Measurements from ENCODE around the gene RNPS1. TPM values are rescaled to one million over a fixed set of nuclear protein-coding genes. Genes with fewer than 3 reads are reported as not detected.
"Not testable (repeated sequence)": the region's sequence is repeated elsewhere in the genome, so short reads cannot be mapped to it uniquely, and the experiment has no call there.

Gene RNPS1
- polyA plus RNA-seq, 1 of the 3 experiments (the other 2 are of a cell fraction): 277 TPM

GRCh38 chr16:2258530-2258929, 9.4 kb downstream of the RNPS1 start:
- Histone ChIP-seq H4K20me1 (ENCODE audit: insufficient read depth) (peaks cover 54% of the 10 kb centered on the region), H3K36me3 (replicated peaks in 1 of 2; ENCODE audit: control insufficient read depth in 1 of 2, insufficient read depth in 2 of 2, low read length in 1 of 2) (peaks cover 76 to 90% of the 10 kb centered on the region in 2 experiments), H3F3A (replicated peaks; ENCODE audit: insufficient read depth) (peaks cover 38% of the 10 kb centered on the region), H3K79me2 (ENCODE audit: insufficient read depth) (peaks cover 79% of the 10 kb centered on the region)
- H3K4me1 ChIP-seq (ENCODE audit: control insufficient read depth in 1 of 2, insufficient read depth in 2 of 2, low read depth in 1 of 2, low read length in 1 of 2); H3K9me3 ChIP-seq; H3K27ac ChIP-seq (ENCODE audit: low read depth in 2 of 2, low read length in 1 of 2); H3K4me3 ChIP-seq (ENCODE audit: low read depth in 2 of 2, low read length in 1 of 2); H3K9ac ChIP-seq; DNase-seq; H2AFZ ChIP-seq (ENCODE audit: low read depth); H3K27me3 ChIP-seq (ENCODE audit: insufficient read depth); POLR2A ChIA-PET; H3K4me2 ChIP-seq; H3K9me2 ChIP-seq: not testable (repeated sequence)
- WGBS (ENCODE audit: low lambda C conversion rate): 98% methylated on average over 7 of the region's 7 CpGs
- CTCF ChIA-PET: interaction anchor here (1.0 kb wide), 1 partner anchor 53 kb away, joined by 3 read pairs; no protein-coding TSS in a partner anchor

- Histone ChIP-seq H3K9me3 (no peaks in the 10 kb centered on the region), H3K36me3 (replicated peaks in 1 of 2; ENCODE audit: control insufficient read depth in 1 of 2, insufficient read depth in 2 of 2, low read length in 1 of 2) (peaks cover 72 to 83% of the 10 kb centered on the region in 2 experiments), H3K9me2 (no peaks in the 10 kb centered on the region), H3K27me3 (ENCODE audit: insufficient read depth) (no peaks in the 10 kb centered on the region), H2AFZ (ENCODE audit: low read depth) (no peak overlapping the region), H3K9ac (no peak overlapping the region), H3F3A (replicated peaks; ENCODE audit: insufficient read depth) (peaks cover 46% of the 10 kb centered on the region), H4K20me1 (ENCODE audit: insufficient read depth) (peaks cover 53% of the 10 kb centered on the region), H3K4me2 (no peak overlapping the region), H3K4me1 (ENCODE audit: control insufficient read depth in 1 of 2, insufficient read depth in 2 of 2, low read depth in 1 of 2, low read length in 1 of 2) (no peaks in the 10 kb centered on the region), H3K27ac (ENCODE audit: low read depth in 2 of 2, low read length in 1 of 2) (no peak overlapping the region), H3K79me2 (ENCODE audit: insufficient read depth) (peaks cover 71% of the 10 kb centered on the region), H3K4me3 (ENCODE audit: low read depth in 2 of 2, low read length in 1 of 2) (no peak overlapping the region)
- POLR2A ChIA-PET: no interaction called here
- TF ChIP-seq NFIC (IDR thresholded peaks at IDR 0.05; ENCODE audit: borderline replicate concordance): no peak
- TF ChIP-seq FOSL2 (IDR thresholded peaks at IDR 0.05; ENCODE audit: borderline replicate concordance, low read depth): no peak
- TF ChIP-seq RCOR1 (IDR thresholded peaks at IDR 0.05; ENCODE audit: low read length): no peak
- no peak for TF ChIP-seq CHD2 (IDR thresholded peaks at IDR 0.05; ENCODE audit: low read length, partially characterized antibody)
- no peak for TF ChIP-seq FOXM1 (IDR thresholded peaks at IDR 0.05; ENCODE audit: low read depth)
- no peak for TF ChIP-seq RXRA (IDR thresholded peaks at IDR 0.05; ENCODE audit: borderline replicate concordance, low read depth)
- no peak for TF ChIP-seq RFX5 (IDR thresholded peaks at IDR 0.05; ENCODE audit: low read length)
- CTCF ChIA-PET: interaction anchor here (1.8 to 2.0 kb wide), 2 partner anchors 53 to 63 kb away, joined by 4 to 9 read pairs; partner anchors contain the start of gene MLST8
- WGBS (ENCODE audit: low lambda C conversion rate): 90% methylated on average over 6 of the region's 6 CpGs
- no peak for DNase-seq
Measured at GRCh38 chr16:2257726-2258125, 10.2 kb downstream of the RNPS1 start.

- H3K36me3 ChIP-seq (replicated peaks in 1 of 2; ENCODE audit: control insufficient read depth in 1 of 2, insufficient read depth in 2 of 2, low read length in 1 of 2): peaks cover 61 to 84% of the 10 kb centered on the region in 2 experiments
- CTCF ChIA-PET: interaction anchor here (1.8 to 2.0 kb wide), 2 partner anchors 52 to 62 kb away, joined by 4 to 9 read pairs; partner anchors contain the start of gene MLST8
- WGBS (ENCODE audit: low lambda C conversion rate): 94% methylated on average over 12 of the region's 12 CpGs
Measured at GRCh38 chr16:2256531-2257140, 11.3 kb downstream of the RNPS1 start.

More at GRCh38 chr16:2256531-2257140, 11.3 kb downstream of the RNPS1 start:
- DNase-seq: no peak
- no peak overlapping the region for H3K4me3 ChIP-seq (ENCODE audit: low read depth in 2 of 2, low read length in 1 of 2)
- H3K79me2 ChIP-seq (ENCODE audit: insufficient read depth): peaks cover 60% of the 10 kb centered on the region
- peaks cover 5 to 7% of the 10 kb centered on the region in 2 experiments; a peak in 1 of 4 replicates for H3K4me1 ChIP-seq (ENCODE audit: control insufficient read depth in 1 of 2, insufficient read depth in 2 of 2, low read depth in 1 of 2, low read length in 1 of 2)
- H3K9ac ChIP-seq: no peak overlapping the region
- no peak overlapping the region for H2AFZ ChIP-seq (ENCODE audit: low read depth)
- TF ChIP-seq MEF2A (IDR thresholded peaks at IDR 0.05; ENCODE audit: borderline replicate concordance, low read depth): no peak
- TF ChIP-seq EP300 (IDR thresholded peaks at IDR 0.05; ENCODE audit: borderline replicate concordance in 1 of 2, low read depth in 1 of 2, low read length in 1 of 2): no peak
- no peak for TF ChIP-seq RXRA (IDR thresholded peaks at IDR 0.05; ENCODE audit: borderline replicate concordance, low read depth)
- no peak for TF ChIP-seq ELF1 (IDR thresholded peaks at IDR 0.05)
- no peak for TF ChIP-seq FOSL2 (IDR thresholded peaks at IDR 0.05; ENCODE audit: borderline replicate concordance, low read depth)
- TF ChIP-seq CTCF (IDR thresholded peaks at IDR 0.05): no peak
- TF ChIP-seq SIN3A (IDR thresholded peaks at IDR 0.05; ENCODE audit: borderline replicate concordance, low read depth, low read length): no peak
- no peak for TF ChIP-seq IRF3 (IDR thresholded peaks at IDR 0.05; ENCODE audit: low read depth, low read length)
- TF ChIP-seq GABPA (IDR thresholded peaks at IDR 0.05; ENCODE audit: low read depth): no peak
- no peak for TF ChIP-seq JUND (IDR thresholded peaks at IDR 0.05)
- no peak for TF ChIP-seq NRF1 (IDR thresholded peaks at IDR 0.05; ENCODE audit: low read depth, low read length)
- no peaks in the 10 kb centered on the region for H3K9me2 ChIP-seq
- POLR2A ChIA-PET: no interaction called here
- H3K27ac ChIP-seq (ENCODE audit: low read depth in 2 of 2, low read length in 1 of 2): no peak overlapping the region
- H4K20me1 ChIP-seq (ENCODE audit: insufficient read depth): peaks cover 45% of the 10 kb centered on the region
- no peaks in the 10 kb centered on the region for H3K9me3 ChIP-seq
- no peaks in the 10 kb centered on the region for H3K27me3 ChIP-seq (ENCODE audit: insufficient read depth)
- H3K4me2 ChIP-seq: no peak overlapping the region
- peaks cover 50% of the 10 kb centered on the region for H3F3A ChIP-seq (replicated peaks; ENCODE audit: insufficient read depth)

All from SK-N-SH (cell line).